GM12878 (cell line): ENCODE measurements around the gene TXNL1.

Source experiments
- BHLHE40 ChIP-seq, 2 experiments: fragments of 450-650 bp in 1 of 2; IDR thresholded peaks; 2 replicates each; pipeline ENCODE4 v1.6.1; 2011 to 2017; ENCODE audit warnings: low read depth in 2 of 2, borderline replicate concordance in 1 of 2, improper control_type of control experiment in 1 of 2, low read length in 1 of 2, mild to moderate bottlenecking in 1 of 2
- CBFB ChIP-seq: IDR thresholded peaks from 2 replicates; pipeline ENCODE4 v1.6.1; 2016; ENCODE audit warnings: antibody characterized with exemption, low read depth
- CHD2 ChIP-seq: IDR thresholded peaks from 2 replicates; pipeline ENCODE4 v1.6.1; 2011; ENCODE audit warnings: low read depth, low read length, improper control_type of control experiment, borderline replicate concordance
- EZH2 ChIP-seq: IDR thresholded peaks from 2 replicates; pipeline ENCODE4 v1.6.1; 2012; ENCODE audit warnings: low read depth, mild to moderate bottlenecking, control low read depth, inconsistent platforms, low read length, borderline replicate concordance; ENCODE audit not compliant: control insufficient read depth
- HDAC6 ChIP-seq: fragments of 200-600 bp; sonication (generic); IDR thresholded peaks from one replicate; pipeline ENCODE4 v1.8.0; 2017; ENCODE audit warnings: antibody characterized with exemption; ENCODE audit not compliant: unreplicated experiment
- JUNB ChIP-seq: IDR thresholded peaks from 2 replicates; pipeline ENCODE4 v1.6.1; 2016; ENCODE audit warnings: antibody characterized with exemption, mild to moderate bottlenecking
- MXI1 ChIP-seq: fragments of 150-350 bp; IDR thresholded peaks from 2 replicates; pipeline ENCODE4 v1.6.1; 2011; ENCODE audit warnings: low read depth, mild to moderate bottlenecking, inconsistent platforms, low read length, improper control_type of control experiment
- POU2F2 ChIP-seq: IDR thresholded peaks from 3 replicates; pipeline ENCODE4 v1.6.1; 2011; ENCODE audit warnings: low read depth, mild to moderate bottlenecking, low read length, borderline replicate concordance
- TF ChIP-seq, protein P1 (sequence below), 3 experiments: IDR thresholded peaks in 2 of 3; conservative IDR thresholded peaks in 1 of 3; 2 replicates each; pipeline ENCODE4 v1.5.1; 2011; ENCODE audit warnings: low read depth in 3 of 3, low read length in 3 of 3, mild to moderate bottlenecking in 3 of 3, control low read depth in 2 of 3, moderate library complexity in 2 of 3, inconsistent platforms in 1 of 3, mixed read lengths in 1 of 3; ENCODE audit not compliant: control insufficient read depth in 2 of 3, insufficient read depth in 1 of 3; ENCODE audit errors: extremely low read depth in 1 of 3
- TF ChIP-seq, protein P2 (sequence below): fragments of 450-650 bp; IDR thresholded peaks from 2 replicates; pipeline ENCODE4 v1.6.1; 2016; ENCODE audit warnings: mild to moderate bottlenecking

DNA sequence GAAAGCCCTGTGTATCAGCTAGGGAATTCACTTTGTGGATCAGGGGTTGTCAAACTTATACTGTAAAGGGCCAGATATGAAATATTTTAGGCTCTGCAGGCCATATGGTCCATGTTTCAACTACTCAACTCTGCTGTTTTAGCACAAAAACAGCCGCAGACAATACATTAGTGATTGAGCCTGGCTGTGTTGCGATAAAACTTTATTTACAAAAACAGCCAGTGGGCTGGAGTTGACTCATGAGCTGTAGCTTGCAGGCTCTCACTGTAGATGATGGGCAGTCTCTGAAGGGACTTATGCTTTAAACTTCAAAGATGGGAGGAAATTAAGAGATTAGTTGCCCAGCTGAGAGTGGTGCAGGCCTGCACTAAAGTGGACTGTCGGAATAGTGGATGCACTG, 45.9 kb upstream of the TXNL1 start:
- TF ChIP-seq, protein P1, sequence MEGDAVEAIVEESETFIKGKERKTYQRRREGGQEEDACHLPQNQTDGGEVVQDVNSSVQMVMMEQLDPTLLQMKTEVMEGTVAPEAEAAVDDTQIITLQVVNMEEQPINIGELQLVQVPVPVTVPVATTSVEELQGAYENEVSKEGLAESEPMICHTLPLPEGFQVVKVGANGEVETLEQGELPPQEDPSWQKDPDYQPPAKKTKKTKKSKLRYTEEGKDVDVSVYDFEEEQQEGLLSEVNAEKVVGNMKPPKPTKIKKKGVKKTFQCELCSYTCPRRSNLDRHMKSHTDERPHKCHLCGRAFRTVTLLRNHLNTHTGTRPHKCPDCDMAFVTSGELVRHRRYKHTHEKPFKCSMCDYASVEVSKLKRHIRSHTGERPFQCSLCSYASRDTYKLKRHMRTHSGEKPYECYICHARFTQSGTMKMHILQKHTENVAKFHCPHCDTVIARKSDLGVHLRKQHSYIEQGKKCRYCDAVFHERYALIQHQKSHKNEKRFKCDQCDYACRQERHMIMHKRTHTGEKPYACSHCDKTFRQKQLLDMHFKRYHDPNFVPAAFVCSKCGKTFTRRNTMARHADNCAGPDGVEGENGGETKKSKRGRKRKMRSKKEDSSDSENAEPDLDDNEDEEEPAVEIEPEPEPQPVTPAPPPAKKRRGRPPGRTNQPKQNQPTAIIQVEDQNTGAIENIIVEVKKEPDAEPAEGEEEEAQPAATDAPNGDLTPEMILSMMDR (IDR thresholded peaks at IDR 0.05 in 2 of 3, conservative IDR thresholded peaks at IDR 0.05 in 1 of 3; ENCODE audit: control insufficient read depth in 2 of 3, extremely low read depth in 1 of 3, insufficient read depth in 1 of 3, low read depth in 3 of 3, low read length in 3 of 3) = no peak
- TF ChIP-seq MXI1 (no peak), JUNB (no peak), CHD2 (no peak), BHLHE40 (IDR thresholded peaks at IDR 0.05; ENCODE audit: borderline replicate concordance in 1 of 2, low read depth in 2 of 2, low read length in 1 of 2) (no peak), POU2F2 (no peak), HDAC6 (no peak), EZH2 (no peak), CBFB (no peak)
- TF ChIP-seq, protein P2, sequence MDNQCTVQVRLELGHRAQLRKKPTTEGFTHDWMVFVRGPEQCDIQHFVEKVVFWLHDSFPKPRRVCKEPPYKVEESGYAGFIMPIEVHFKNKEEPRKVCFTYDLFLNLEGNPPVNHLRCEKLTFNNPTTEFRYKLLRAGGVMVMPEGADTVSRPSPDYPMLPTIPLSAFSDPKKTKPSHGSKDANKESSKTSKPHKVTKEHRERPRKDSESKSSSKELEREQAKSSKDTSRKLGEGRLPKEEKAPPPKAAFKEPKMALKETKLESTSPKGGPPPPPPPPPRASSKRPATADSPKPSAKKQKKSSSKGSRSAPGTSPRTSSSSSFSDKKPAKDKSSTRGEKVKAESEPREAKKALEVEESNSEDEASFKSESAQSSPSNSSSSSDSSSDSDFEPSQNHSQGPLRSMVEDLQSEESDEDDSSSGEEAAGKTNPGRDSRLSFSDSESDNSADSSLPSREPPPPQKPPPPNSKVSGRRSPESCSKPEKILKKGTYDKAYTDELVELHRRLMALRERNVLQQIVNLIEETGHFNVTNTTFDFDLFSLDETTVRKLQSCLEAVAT = no peak
